GM21367 (cell line): ENCODE results near the gene MAP3K8.

Experiments
- ATAC-seq: cut with Tn5 transposase; IDR thresholded peaks from one replicate; pipeline ENCODE4 v1.9.1; 2021; ENCODE audit not compliant: unreplicated experiment

The MAP3K8 gene

GRCh38 chr10:30489346-30489745 lies 55.4 kb downstream of the MAP3K8 start:
- no peak for ATAC-seq

DNA sequence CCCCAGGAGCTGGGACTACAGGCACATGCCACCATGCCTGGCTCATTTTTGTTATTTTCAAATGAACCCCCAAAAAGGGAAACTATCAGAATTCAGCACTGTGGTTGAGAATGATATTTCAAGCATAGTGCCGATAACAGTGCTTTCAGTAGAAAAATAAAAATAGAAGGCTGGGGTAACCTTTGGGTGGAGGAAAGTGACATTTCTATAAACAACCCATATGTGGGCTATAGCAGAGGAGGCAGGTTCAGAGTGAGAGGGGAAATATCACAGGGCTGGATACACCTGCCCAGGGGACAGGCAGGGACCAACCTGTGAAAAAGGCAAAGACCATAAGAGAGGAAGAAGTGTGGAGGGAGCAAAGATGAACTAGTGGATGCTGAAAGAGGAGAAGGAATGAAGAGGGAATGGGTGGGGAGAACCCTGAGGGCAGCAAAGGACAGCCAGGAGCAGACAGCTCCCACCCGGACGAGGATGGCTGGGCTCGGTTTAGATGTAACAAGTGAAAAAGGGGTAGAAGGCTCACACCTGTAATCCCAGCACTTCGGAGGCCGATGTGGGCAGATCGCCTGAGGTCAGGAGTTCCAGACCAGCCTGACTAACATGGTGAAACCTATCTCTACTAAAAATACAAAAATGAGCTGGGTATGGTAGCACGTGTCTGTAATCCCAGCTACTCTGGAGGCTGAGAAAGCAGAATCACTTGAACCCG lies 56.5 kb downstream of the MAP3K8 start:
- ATAC-seq, result no peak

DNA sequence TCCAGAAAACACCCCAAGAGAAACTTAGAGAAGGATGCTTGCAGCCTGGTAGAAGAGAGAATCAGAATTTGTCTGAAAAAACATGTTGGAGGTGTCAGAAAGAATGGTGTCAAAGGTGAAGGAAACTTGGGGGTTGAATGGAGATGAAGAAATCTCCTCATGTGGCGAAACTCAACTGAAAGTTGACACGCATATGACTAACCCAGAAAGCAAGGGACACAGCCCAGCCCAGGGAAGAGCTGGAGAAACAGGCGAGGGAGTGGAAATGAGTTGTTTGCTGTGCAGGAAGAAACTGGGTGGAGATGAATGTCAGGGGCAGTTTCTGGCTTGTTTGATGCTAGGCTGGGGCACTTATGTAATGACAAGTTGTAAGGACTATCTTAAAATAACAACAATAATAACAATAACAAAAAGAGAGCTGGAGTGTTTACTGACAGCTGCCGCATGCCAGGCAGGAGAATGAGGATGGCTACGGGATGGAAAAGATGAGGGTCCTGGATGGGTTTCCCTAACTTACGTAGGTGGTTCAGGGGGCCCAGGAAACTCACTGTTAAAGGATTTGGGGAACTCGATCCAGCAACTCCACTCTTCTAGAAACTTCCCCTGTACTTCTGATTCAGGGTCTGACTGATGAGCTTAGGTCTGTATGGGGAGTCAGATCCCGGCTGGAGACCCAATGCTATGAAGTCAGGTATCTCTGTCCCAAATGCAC lies 57.4 kb downstream of the MAP3K8 start:
- ATAC-seq, result no peak

DNA sequence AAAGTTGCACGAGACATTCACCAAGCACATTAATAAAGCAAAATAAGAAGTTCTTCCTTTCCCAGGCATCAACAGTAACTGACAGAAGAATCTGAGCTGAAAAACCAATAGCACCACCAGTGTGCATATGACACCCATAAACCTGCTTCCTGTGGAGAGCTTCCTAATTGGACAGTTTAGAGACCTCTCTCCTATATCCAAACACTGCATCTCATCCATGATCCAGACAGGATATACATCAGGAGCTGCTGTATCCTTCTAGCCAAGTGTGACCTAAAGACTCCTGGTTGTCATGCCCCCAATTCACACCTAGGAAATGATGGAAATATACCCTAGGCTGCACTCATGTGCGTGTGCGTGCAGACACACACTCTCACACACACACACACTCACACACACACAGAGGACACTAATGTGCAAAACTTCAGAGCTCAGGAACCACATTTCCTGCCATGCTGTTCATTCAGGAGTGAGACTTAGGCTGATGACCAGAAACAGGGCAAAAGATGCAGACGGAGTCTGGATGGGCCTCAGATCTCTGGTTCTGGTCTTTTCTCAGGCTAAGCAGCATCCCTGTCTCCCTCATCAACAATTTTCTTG lies 58.0 kb downstream of the MAP3K8 start:
- no peak for ATAC-seq

DNA sequence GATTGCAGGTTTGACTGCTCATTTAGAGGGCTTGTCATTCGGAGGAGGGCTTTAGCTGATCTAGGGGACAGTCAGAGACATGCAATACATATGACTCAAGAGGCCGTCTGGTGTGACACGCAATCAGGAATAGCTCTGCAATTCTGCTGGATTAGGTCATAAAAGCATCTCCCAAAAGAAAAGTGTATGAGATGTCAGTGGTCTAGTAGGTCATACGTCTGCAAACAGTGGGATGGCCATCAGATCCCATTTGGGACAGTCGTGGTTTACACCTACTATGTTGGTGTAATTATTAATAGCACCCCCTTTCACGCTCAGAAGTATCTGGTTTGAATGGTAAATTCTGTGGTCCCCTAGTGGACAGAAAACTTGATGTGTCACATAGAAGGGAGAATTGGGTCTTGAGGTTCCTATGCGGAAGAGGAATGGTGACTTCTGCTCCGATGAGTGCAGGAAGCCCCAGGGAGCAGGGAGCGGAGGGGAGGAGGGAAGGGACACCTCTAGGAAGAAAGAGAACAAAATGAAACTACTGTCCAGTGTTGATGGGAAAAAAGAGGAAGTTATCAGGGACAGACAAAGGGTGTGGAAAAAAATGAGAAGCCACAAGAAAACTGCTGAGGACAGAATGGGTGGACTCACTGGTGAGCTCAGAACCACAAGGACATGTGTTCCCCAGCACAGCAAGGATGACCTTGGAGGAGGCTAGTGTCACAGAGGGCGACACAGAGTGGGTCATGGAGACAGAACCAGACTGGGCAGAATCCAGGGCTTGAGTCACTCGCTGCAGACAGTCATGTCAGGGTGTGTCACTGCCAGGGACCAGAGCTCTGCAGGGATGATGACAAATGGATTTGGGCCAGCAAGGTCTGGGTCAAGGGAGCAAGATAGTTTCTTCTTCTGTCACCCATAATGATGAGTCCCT lies 59.9 kb downstream of the MAP3K8 start:
- peak; percentile 32 for ATAC-seq

DNA sequence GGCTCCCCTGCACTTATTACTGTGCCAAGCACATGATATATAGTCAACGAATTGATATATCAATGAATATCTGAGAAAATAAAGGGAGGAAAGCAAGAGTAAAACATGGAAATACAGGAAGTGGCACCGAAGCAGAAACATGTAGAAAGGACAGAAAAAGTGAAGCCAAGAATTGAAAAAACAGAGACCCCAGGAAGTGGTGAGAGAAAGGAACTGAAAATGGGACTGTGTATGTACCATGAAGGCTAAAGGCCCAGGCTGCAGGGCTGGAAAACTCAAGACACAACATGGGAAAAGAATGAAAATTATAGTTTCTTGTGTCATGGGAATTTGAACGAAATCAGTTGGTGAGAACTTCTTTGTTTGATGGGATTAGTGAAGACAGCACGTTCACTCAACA lies 60.6 kb downstream of the MAP3K8 start:
- no peak for ATAC-seq

DNA sequence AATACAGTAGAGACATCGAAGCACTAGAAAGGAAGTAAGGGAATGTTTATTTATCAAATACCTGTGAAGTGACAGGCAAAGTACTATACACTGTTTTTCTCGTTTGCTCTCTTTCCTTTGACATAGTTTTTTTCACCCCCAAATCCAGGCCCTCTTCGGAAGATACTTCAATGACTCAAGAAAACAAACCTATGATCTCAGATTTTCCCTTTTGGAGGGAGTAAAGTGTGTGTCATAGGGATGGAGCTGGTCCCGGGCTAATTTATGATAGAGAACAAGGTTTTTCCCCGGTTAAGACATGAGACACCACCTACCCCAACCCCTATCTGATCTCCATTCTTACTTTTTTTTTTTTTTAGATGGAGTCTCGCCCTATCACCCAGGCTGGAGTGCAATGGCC lies 61.7 kb downstream of the MAP3K8 start:
- ATAC-seq, result no peak

- ATAC-seq, result no peak
Observed at GRCh38 chr10:30499816-30500215, 65.8 kb downstream of the MAP3K8 start.

DNA sequence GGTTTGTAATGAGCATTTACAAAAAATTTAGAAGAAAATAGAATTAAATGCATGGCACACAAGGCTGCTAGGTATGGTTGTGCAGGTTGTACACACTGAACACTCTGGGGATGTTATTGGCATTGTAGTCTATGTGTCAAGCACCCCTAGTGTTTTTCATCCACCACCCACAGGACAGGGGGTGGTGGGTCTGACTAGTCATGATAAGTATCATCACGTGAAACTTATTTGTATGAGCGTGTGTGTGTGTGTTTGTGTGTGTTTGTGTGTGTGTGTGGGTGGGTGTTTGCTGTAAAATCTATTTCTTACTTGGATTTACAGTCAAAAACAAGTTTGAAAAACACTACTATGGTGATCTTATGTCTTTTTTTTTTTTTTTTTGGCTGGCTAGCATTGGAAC lies 66.5 kb downstream of the MAP3K8 start:
- no peak for ATAC-seq

DNA sequence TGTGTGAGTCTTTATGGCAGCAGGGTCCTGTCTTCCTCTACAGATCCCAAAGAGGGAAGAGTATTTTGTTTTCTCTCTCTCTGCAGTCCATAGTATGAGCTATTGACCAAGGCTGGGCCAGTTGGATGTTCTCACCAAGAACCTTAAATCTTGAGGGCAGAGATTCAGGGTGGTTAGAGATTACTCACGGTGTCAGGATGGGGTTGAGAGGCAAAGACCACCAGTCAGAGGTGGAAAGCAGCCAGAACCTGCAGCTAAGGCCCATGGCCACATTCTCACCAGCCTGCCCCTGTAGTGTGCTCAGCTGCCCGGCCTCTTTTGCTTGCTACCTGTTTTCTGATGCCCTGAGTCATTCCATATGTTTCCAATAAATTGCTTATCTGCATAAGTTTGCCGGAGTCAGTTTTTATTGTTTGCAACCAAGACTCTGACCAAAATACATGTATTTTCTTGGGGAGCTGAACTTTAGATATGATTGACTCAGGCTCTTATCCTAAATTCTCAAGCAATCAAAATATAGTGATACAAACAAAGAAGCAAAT lies 67.0 kb downstream of the MAP3K8 start:
- no peak for ATAC-seq

- peak; percentile 73 for ATAC-seq
Observed at GRCh38 chr10:30502266-30503060, 68.5 kb downstream of the MAP3K8 start.

GRCh38 chr10:30503700-30504266 lies 69.8 kb downstream of the MAP3K8 start:
- no peak for ATAC-seq

DNA sequence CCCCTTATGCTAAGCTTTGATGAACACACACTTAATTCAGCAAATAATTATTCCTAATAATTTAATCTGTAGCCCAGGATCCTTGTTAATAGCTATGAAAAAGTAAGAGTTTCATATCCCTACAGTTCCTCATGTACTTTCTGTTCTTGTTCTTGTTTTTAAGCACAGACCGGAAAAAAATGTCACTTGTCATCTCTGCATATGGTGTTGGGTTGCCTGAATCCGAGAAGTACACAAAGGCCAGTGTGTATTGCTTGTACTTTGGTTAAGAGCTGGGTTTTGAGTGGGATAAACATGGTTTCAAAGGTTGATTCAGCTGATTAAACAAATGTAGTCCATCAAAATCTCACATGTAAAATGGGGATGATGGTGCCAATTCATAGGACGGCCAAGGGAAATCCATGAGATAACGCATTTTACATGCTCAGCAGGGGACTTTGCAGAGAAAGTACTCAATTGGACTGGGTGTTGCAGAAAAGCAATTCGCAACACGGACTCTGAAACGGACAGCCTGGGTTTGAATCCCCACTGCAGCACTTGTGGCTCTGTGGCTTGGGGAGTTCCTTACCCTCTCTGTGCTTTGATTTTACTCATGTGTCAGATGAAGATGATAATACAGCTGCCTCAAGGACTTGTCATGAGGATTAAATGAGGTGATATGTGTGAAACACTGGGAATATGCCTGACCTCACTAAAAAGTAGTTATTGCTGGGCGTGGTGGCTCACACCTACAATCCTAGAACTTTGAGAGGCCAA lies 71.7 kb downstream of the MAP3K8 start:
- ATAC-seq, result no peak

- ATAC-seq, result no peak
Observed at GRCh38 chr10:30509508-30509907, 75.5 kb downstream of the MAP3K8 start.

GRCh38 chr10:30510184-30510931 lies 76.4 kb downstream of the MAP3K8 start:
- ATAC-seq, result peak; percentile 81

GRCh38 chr10:30510932-30511700 lies 77.1 kb downstream of the MAP3K8 start:
- ATAC-seq, result peak; percentile 25
